SK-N-SH treated with all-trans-retinoic acid at 6 μM for 48 hours (cell line): ENCODE measurements around the gene LRMDA.

Experiments
- CSDC2 ChIP-seq: fragments of 250-450 bp; sonication (Bioruptor Pico); IDR thresholded peaks from 2 replicates; pipeline ENCODE4 v1.5.0; 2020; ENCODE audit warnings: mild to moderate bottlenecking, moderate library complexity
- CSRNP3 ChIP-seq: fragments of 250-450 bp; sonication (Bioruptor Pico); IDR thresholded peaks from 2 replicates; pipeline ENCODE4 v1.5.1; 2021; ENCODE audit warnings: mild to moderate bottlenecking, moderate library complexity
- POU6F1 ChIP-seq: fragments of 250-450 bp; sonication (Bioruptor Pico); IDR thresholded peaks from 2 replicates; pipeline ENCODE4 v1.8.0; 2021; ENCODE audit warnings: low read depth, mild to moderate bottlenecking, moderate library complexity, borderline replicate concordance
- ZFP30 ChIP-seq: fragments of 450-650 bp; formaldehyde crosslinking; IDR thresholded peaks from 2 replicates; pipeline ENCODE4 v1.5.0; 2022; ENCODE audit warnings: mild to moderate bottlenecking, moderate library complexity

GRCh38 chr10:75929630-75930161 lies 498.3 kb downstream of the LRMDA start:
- TF ChIP-seq ZFP30 (CRISPR knock-in tag) = no peak
- TF ChIP-seq CSDC2 = no peak
- TF ChIP-seq CSRNP3 (CRISPR knock-in tag) = no peak
- TF ChIP-seq POU6F1 (CRISPR knock-in tag) = no peak
